OCI-LY1 (cell line): ENCODE data around the gene PTGDR.

Source experiments
- H2AFZ ChIP-seq: fragments of 200-600 bp; sonication (generic), shearing (Covaris generic); 2 replicates; pipeline ENCODE4 v1.6.0; 2014; ENCODE audit warnings: antibody characterized with exemption, mild to moderate bottlenecking, low read length
- H3F3A ChIP-seq: fragments of 200-600 bp; sonication (generic), shearing (Covaris generic); 2 replicates; pipeline ENCODE4 v1.6.0; 2014; ENCODE audit warnings: mild to moderate bottlenecking, antibody characterized with exemption, low read length, moderate library complexity; ENCODE audit not compliant: insufficient read depth
- H3K27ac ChIP-seq: fragments of 200-600 bp; sonication (generic); 2 replicates; pipeline ENCODE4 v1.5.1; 2014; ENCODE audit warnings: low read length, mixed run types, mild to moderate bottlenecking, low read depth; ENCODE audit not compliant: poor library complexity, severe bottlenecking
- H3K27me3 ChIP-seq: fragments of 200-600 bp; sonication (generic); 2 replicates; pipeline ENCODE4 v1.6.0; 2014; ENCODE audit warnings: antibody characterized with exemption, mild to moderate bottlenecking, low read length, moderate library complexity; ENCODE audit not compliant: insufficient read depth
- H3K36me3 ChIP-seq: fragments of 200-600 bp; sonication (generic); 2 replicates; pipeline ENCODE4 v1.6.1; 2014; ENCODE audit warnings: mild to moderate bottlenecking, antibody characterized with exemption, low read length, moderate library complexity, mixed read lengths; ENCODE audit not compliant: insufficient read depth
- H3K4me1 ChIP-seq: fragments of 200-600 bp; sonication (generic); 2 replicates; pipeline ENCODE4 v1.5.1; 2014; ENCODE audit warnings: mild to moderate bottlenecking, low read length, moderate library complexity; ENCODE audit not compliant: insufficient read depth, severe bottlenecking
- H3K4me2 ChIP-seq: fragments of 200-600 bp; sonication (generic), shearing (Covaris generic); 2 replicates; pipeline ENCODE4 v1.6.1; 2014; ENCODE audit warnings: low read length
- H3K4me3 ChIP-seq: fragments of 200-600 bp; sonication (generic); 2 replicates; pipeline ENCODE4 v1.5.1; 2014; ENCODE audit warnings: low read length, low read depth, mild to moderate bottlenecking, mixed read lengths; ENCODE audit not compliant: poor library complexity, severe bottlenecking
- H3K79me2 ChIP-seq: fragments of 200-600 bp; shearing (Covaris generic); 2 replicates; pipeline ENCODE4 v1.6.1; 2016; ENCODE audit warnings: mixed run types, low read length, mixed read lengths; ENCODE audit not compliant: insufficient read depth
- H3K9ac ChIP-seq: fragments of 200-600 bp; sonication (generic), shearing (Covaris generic); 2 replicates; pipeline ENCODE4 v1.6.1; 2014; ENCODE audit warnings: mild to moderate bottlenecking, low read length, mixed read lengths
- H3K9me2 ChIP-seq: fragments of 200-600 bp; sonication (generic), shearing (Covaris generic); 2 replicates; pipeline ENCODE4 v1.6.1; 2014; ENCODE audit warnings: low read depth, mild to moderate bottlenecking, low read length, mixed read lengths
- H3K9me3 ChIP-seq: fragments of 200-600 bp; shearing (Covaris generic); 2 replicates; pipeline ENCODE4 v1.6.1; 2014; ENCODE audit warnings: low read length, mixed read lengths
- H4K20me1 ChIP-seq: fragments of 200-600 bp; sonication (generic), shearing (Covaris generic); 2 replicates; pipeline ENCODE4 v1.6.0; 2016; ENCODE audit warnings: mild to moderate bottlenecking, low read length; ENCODE audit not compliant: insufficient read depth
- EZH2 ChIP-seq: fragments of 200-600 bp; sonication (generic), shearing (Covaris generic); IDR thresholded peaks from 2 replicates; pipeline ENCODE4 v1.8.0; 2017; ENCODE audit warnings: borderline replicate concordance, mixed run types, mild to moderate bottlenecking, antibody characterized with exemption, low read length, moderate library complexity, mixed read lengths
- TF ChIP-seq, protein P1 (sequence below): fragments of 200-600 bp; sonication (generic), shearing (Covaris generic); IDR thresholded peaks from 2 replicates; pipeline ENCODE4 v1.5.1; 2017; ENCODE audit warnings: mild to moderate bottlenecking, antibody characterized with exemption, low read length, moderate library complexity, mixed read lengths

Gene PTGDR

GRCh38 chr14:52271538-52271937, 4.0 kb downstream of the PTGDR start:
- no peaks in the 10 kb centered on the region for H4K20me1 ChIP-seq
- no peak overlapping the region for H3K27ac ChIP-seq
- no peaks in the 10 kb centered on the region for H3K9me2 ChIP-seq
- H3K36me3 ChIP-seq = no peaks in the 10 kb centered on the region
- no peaks in the 10 kb centered on the region for H3K4me1 ChIP-seq
- H3K9me3 ChIP-seq = no peaks in the 10 kb centered on the region
- H3K9ac ChIP-seq = no peak overlapping the region
- no peaks in the 10 kb centered on the region for H3K79me2 ChIP-seq
- H2AFZ ChIP-seq = no peak overlapping the region
- H3K4me3 ChIP-seq = no peak overlapping the region
- no peak for TF ChIP-seq EZH2
- TF ChIP-seq, protein P1, sequence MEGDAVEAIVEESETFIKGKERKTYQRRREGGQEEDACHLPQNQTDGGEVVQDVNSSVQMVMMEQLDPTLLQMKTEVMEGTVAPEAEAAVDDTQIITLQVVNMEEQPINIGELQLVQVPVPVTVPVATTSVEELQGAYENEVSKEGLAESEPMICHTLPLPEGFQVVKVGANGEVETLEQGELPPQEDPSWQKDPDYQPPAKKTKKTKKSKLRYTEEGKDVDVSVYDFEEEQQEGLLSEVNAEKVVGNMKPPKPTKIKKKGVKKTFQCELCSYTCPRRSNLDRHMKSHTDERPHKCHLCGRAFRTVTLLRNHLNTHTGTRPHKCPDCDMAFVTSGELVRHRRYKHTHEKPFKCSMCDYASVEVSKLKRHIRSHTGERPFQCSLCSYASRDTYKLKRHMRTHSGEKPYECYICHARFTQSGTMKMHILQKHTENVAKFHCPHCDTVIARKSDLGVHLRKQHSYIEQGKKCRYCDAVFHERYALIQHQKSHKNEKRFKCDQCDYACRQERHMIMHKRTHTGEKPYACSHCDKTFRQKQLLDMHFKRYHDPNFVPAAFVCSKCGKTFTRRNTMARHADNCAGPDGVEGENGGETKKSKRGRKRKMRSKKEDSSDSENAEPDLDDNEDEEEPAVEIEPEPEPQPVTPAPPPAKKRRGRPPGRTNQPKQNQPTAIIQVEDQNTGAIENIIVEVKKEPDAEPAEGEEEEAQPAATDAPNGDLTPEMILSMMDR = no peak
- no peaks in the 10 kb centered on the region for H3F3A ChIP-seq
- H3K27me3 ChIP-seq = no peaks in the 10 kb centered on the region
- H3K4me2 ChIP-seq = no peak overlapping the region

DNA sequence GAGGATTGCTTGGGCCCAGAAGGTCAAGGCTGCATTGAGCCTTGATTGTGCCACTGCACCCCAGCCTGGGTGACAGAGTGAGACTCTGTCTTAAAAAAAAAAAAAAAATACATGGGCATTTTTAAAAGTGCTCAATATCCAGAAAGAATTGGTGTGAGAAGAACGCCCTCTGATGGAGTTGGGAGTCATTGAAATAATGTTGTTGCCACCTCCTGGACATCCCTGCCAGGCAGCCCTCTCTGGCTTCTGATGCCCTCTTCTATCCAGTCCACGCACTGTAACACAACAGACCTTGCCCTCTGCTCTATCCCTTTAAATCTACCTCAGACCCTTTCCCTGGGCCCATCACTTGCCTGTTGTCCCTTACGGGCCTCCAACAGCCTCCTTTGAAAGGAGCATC, 4.9 kb downstream of the PTGDR start:
- H3K27me3 ChIP-seq = no peaks in the 10 kb centered on the region
- no peaks in the 10 kb centered on the region for H3K9me3 ChIP-seq
- H3K4me3 ChIP-seq = no peak overlapping the region
- no peak overlapping the region for H3K9ac ChIP-seq
- H4K20me1 ChIP-seq = no peaks in the 10 kb centered on the region
- no peak overlapping the region for H3K4me2 ChIP-seq
- H3K9me2 ChIP-seq = no peaks in the 10 kb centered on the region
- H3F3A ChIP-seq = no peaks in the 10 kb centered on the region
- H3K4me1 ChIP-seq = no peaks in the 10 kb centered on the region
- H3K36me3 ChIP-seq = no peaks in the 10 kb centered on the region
- no peaks in the 10 kb centered on the region for H3K79me2 ChIP-seq
- no peak overlapping the region for H2AFZ ChIP-seq
- TF ChIP-seq EZH2 = no peak
- TF ChIP-seq, protein P1 = peak; percentile 43; the same call in 1 of the 2 replicates
- no peak overlapping the region for H3K27ac ChIP-seq

DNA sequence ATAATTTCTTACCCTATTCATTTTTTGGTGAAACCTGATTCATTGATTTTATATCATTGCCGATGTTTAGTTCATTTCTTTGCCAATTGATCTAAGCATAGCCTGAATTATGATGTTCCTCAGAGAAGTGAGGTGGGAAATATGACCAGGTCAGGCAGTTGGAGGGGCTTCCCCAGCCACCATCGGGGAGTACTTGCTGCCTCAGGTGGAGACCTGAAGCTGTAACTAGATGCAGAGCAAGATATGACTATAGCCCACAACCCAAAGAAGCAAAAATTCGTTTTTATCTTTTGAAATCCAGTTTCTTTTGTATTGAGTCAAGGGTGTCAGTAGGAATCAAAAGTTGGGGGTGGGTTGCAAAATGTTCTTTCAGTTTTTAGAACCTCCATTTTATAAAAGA, 7.9 kb downstream of the PTGDR start:
- Histone ChIP-seq H3K9me3 (no peaks in the 10 kb centered on the region), H3K79me2 (no peaks in the 10 kb centered on the region), H3K27ac (no peak overlapping the region), H3K9ac (no peak overlapping the region), H3K4me2 (no peak overlapping the region), H3K4me3 (no peak overlapping the region), H2AFZ (no peak overlapping the region), H3K9me2 (no peaks in the 10 kb centered on the region), H3K4me1 (no peaks in the 10 kb centered on the region), H3F3A (no peaks in the 10 kb centered on the region), H3K36me3 (no peaks in the 10 kb centered on the region), H3K27me3 (no peaks in the 10 kb centered on the region), H4K20me1 (no peaks in the 10 kb centered on the region)
- TF ChIP-seq, protein P1 = no peak
- no peak for TF ChIP-seq EZH2
